GM08714 (cell line): ENCODE data around the gene LIMCH1.

ENCODE experiments used
- H3K4me3 ChIP-seq: fragments of 200-500 bp; sonication (Bioruptor generic); 2 replicates; pipeline ENCODE4 v1.5.1; 2014; ENCODE audit warnings: mild to moderate bottlenecking, low read length, inconsistent platforms
- ZNF274 ChIP-seq: IDR thresholded peaks from 2 replicates; pipeline ENCODE4 v1.6.1; 2012; ENCODE audit warnings: mild to moderate bottlenecking, low read depth, low read length

LIMCH1 gene

GRCh38 chr4:41567186-41567585 lies 29.2 kb downstream of the LIMCH1 start:
- no peak for TF ChIP-seq ZNF274
- no peak overlapping the region for H3K4me3 ChIP-seq

GRCh38 chr4:41568363-41568762 lies 30.4 kb downstream of the LIMCH1 start:
- TF ChIP-seq ZNF274, result no peak

GRCh38 chr4:41569961-41570360 lies 32.0 kb downstream of the LIMCH1 start:
- no peak for TF ChIP-seq ZNF274

More at GRCh38 chr4:41568363-41568762, 30.4 kb downstream of the LIMCH1 start:
- no peak overlapping the region for H3K4me3 ChIP-seq

GRCh38 chr4:41571422-41571821 lies 33.5 kb downstream of the LIMCH1 start:
- TF ChIP-seq ZNF274, result no peak

More at GRCh38 chr4:41569961-41570360, 32.0 kb downstream of the LIMCH1 start:
- no peak overlapping the region for H3K4me3 ChIP-seq

GRCh38 chr4:41572516-41572915 lies 34.6 kb downstream of the LIMCH1 start:
- TF ChIP-seq ZNF274, result no peak

More at GRCh38 chr4:41571422-41571821, 33.5 kb downstream of the LIMCH1 start:
- H3K4me3 ChIP-seq, result no peak overlapping the region

GRCh38 chr4:41572956-41573355 lies 35.0 kb downstream of the LIMCH1 start:
- no peak for TF ChIP-seq ZNF274
- no peak overlapping the region for H3K4me3 ChIP-seq

More at GRCh38 chr4:41572516-41572915, 34.6 kb downstream of the LIMCH1 start:
- no peak overlapping the region for H3K4me3 ChIP-seq

GRCh38 chr4:41573502-41574001 lies 35.6 kb downstream of the LIMCH1 start:
- TF ChIP-seq ZNF274, result no peak
- no peak overlapping the region for H3K4me3 ChIP-seq

- no peak for TF ChIP-seq ZNF274
- H3K4me3 ChIP-seq, result no peak overlapping the region
These were observed 37.2 kb downstream of the LIMCH1 start for GRCh38 chr4:41575207-41575606.

GRCh38 chr4:41575665-41576064 lies 37.7 kb downstream of the LIMCH1 start:
- H3K4me3 ChIP-seq, result no peak overlapping the region
- TF ChIP-seq ZNF274, result no peak

- no peak overlapping the region for H3K4me3 ChIP-seq
- no peak for TF ChIP-seq ZNF274
These were observed 41.1 kb downstream of the LIMCH1 start for GRCh38 chr4:41579043-41579442.

GRCh38 chr4:41579526-41579925 lies 41.6 kb downstream of the LIMCH1 start:
- no peak for TF ChIP-seq ZNF274
- no peak overlapping the region for H3K4me3 ChIP-seq

- no peak for TF ChIP-seq ZNF274
- no peak overlapping the region for H3K4me3 ChIP-seq
These were observed 42.0 kb downstream of the LIMCH1 start for GRCh38 chr4:41580007-41580406.

- TF ChIP-seq ZNF274, result no peak
- no peak overlapping the region for H3K4me3 ChIP-seq
These were observed 48.8 kb downstream of the LIMCH1 start for GRCh38 chr4:41586675-41587225.

- no peak overlapping the region for H3K4me3 ChIP-seq
- no peak for TF ChIP-seq ZNF274
These were observed 49.3 kb downstream of the LIMCH1 start for GRCh38 chr4:41587286-41587685.

- H3K4me3 ChIP-seq, result no peak overlapping the region
- no peak for TF ChIP-seq ZNF274
These were observed 52.6 kb downstream of the LIMCH1 start for GRCh38 chr4:41590591-41590990.

- no peak overlapping the region for H3K4me3 ChIP-seq
- TF ChIP-seq ZNF274, result no peak
These were observed 56.5 kb downstream of the LIMCH1 start for GRCh38 chr4:41594432-41594831.

GRCh38 chr4:41597494-41597893 lies 59.5 kb downstream of the LIMCH1 start:
- no peak for TF ChIP-seq ZNF274
- no peak overlapping the region for H3K4me3 ChIP-seq
